Activated CD4-positive, CD25-positive, alpha-beta regulatory T cell treated with anti-CD3 and anti-CD28 coated beads, Interleukin-2, amount 50 U/mL, for 16 hours (primary cell): ENCODE measurements around the gene DIP2A.
A peak's percentile ranks its signal among the peaks of the same experiment; 100 is the strongest.

Experiments
- DNase-seq: peaks from one replicate; pipeline ENCODE4 v3.0.0-alpha.2; 2020; ENCODE audit warnings: low read depth, low spot score

DIP2A gene, protein sequence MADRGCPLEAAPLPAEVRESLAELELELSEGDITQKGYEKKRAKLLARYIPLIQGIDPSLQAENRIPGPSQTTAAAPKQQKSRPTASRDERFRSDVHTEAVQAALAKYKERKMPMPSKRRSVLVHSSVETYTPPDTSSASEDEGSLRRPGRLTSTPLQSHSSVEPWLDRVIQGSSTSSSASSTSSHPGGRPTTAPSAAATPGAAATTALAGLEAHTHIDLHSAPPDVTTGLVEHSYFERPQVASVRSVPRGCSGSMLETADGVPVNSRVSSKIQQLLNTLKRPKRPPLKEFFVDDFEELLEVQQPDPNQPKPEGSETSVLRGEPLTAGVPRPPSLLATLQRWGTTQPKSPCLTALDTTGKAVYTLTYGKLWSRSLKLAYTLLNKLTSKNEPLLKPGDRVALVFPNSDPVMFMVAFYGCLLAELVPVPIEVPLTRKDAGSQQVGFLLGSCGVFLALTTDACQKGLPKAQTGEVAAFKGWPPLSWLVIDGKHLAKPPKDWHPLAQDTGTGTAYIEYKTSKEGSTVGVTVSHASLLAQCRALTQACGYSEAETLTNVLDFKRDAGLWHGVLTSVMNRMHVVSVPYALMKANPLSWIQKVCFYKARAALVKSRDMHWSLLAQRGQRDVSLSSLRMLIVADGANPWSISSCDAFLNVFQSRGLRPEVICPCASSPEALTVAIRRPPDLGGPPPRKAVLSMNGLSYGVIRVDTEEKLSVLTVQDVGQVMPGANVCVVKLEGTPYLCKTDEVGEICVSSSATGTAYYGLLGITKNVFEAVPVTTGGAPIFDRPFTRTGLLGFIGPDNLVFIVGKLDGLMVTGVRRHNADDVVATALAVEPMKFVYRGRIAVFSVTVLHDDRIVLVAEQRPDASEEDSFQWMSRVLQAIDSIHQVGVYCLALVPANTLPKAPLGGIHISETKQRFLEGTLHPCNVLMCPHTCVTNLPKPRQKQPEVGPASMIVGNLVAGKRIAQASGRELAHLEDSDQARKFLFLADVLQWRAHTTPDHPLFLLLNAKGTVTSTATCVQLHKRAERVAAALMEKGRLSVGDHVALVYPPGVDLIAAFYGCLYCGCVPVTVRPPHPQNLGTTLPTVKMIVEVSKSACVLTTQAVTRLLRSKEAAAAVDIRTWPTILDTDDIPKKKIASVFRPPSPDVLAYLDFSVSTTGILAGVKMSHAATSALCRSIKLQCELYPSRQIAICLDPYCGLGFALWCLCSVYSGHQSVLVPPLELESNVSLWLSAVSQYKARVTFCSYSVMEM (N-terminal part only)

DNA sequence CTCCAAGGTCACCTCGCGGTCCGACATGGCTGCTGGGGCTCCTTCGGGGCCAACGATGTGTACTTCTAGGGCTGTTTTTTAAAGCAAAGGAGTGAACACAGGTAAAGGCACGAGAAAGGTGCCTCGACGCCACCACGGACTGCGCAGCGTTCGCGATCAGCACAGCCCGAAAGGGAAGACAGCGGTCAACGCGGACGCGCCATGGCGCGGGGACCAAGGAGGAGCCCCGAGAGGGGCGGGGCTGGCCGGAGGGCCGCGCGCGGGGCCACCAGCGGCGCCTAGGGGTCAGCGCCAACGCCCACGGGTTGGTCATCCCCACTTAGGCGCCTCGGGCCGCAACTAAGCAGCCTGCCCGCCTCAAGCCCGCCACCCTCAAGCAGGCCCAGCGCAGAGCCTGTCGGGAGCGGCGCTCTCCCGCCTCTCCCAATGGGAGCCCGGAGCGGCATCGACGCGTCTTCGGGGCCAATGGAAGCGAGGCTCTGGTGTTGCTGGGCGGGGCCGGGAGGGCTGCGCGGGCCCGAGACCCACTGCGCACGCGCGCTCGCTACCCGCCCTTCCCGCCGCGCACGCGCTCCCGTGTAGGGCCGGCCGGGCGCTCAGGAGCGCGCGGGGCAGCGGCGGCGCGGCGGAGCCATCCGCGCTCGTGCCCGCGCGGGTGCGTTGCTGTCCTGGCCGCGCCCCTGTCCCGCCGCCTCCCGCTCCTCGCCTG, at the start of gene DIP2A:
Gene DIP2A (plus strand): TSS at position 577 of the 709 bp plus-strand sequence. CDS start 241 bp downstream, outside the sequence.
- DNase-seq = peak; percentile 91

DNA sequence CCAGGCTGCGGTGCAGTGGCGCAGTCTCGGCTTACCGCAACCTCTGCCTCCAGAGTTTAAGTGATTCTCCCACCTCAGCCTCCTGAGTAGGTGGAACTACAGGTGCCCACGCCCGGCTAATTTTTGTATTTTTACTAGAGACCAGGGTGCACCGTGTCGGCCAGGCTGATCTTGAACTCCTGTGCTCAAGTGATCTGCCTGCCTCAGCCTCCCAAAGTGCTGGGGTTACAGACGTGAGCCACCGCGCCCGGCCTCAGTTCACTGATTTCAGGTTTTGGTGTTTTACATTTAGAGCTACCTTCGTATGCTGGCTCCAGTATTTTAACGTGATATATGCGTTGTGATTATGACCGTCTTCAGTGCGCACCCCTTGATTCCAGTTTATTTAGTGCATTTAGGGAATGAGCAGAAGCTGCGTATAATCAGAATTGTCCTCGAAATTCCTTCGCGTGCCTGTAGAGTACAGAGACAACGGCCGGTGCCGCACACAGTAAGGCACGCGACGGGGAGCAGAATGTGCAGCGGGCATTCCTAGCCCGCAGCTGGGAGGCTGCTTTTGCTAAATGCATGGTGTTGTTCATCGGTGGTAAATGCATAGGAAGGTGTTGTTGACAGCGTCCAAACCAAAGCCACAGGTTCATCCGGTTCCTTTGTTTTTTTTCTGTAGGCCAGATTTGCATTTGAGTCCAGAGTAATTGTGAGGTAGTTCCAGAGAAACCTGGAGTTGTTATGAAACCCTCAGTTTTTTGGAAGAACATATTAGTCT, 48.9 kb upstream of the DIP2A start:
- no peak for DNase-seq

- DNase-seq = no peak
Measured at GRCh38 chr21:46410516-46410915, 48.2 kb upstream of the DIP2A start.

GRCh38 chr21:46411236-46411635, 47.5 kb upstream of the DIP2A start:
- no peak for DNase-seq

DNA sequence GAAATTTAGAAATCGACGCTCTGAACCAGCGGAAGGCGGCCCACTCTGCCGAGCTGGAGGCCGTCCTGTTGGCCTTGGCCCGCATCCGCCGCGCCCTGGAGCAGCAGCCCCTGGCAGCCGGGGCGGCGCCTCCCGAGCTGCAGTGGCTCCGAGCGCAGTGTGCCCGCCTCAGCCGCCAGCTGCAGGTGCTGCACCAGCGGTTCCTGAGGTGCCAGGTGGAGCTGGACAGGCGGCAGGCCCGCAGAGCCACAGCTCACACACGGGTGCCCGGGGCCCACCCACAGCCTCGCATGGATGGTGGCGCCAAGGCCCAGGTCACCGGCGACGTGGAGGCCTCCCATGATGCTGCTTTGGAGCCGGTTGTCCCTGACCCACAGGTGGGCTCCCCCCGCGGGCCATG, 47.0 kb upstream of the DIP2A start:
- no peak for DNase-seq

DNA sequence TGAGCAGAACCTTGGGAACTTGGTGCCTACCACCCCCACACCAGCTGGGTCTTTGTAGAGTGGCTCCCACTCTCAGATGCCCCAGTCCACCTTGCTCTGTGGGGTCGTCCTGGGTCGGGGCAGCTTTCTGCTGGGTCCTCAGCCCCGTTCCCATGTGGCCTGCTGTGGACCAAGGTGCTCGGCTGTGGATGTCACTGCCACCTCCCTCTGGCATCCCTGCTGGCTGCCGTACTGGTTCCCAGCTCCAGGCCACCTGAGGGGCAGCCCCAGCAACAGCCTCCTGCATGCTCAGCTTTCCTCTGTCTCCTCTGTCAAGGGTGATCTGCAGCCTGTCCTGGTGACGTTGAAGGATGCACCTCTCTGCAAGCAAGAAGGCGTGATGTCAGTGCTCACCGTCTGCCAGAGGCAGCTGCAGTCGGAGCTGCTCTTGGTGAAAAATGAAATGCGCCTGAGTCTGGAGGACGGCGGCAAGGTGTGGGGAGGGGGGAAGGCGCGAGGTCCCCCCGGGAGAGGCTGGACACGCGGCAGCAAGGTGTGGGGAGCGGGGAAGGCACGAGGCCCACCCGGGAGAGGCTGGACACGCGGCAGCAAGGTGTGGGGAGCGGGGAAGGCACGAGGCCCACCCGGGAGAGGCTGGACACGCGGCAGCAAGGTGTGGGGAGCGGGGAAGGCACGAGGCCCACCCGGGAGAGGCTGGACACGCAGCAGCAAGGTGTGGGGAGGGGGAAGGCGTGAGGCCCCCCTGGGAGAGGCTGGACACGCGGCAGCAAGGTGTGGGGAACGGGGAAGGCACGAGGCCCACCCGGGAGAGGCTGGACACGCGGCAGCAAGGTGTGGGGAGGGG, 45.9 kb upstream of the DIP2A start:
- no peak for DNase-seq

- no peak for DNase-seq
Measured at GRCh38 chr21:46413365-46413696, 45.4 kb upstream of the DIP2A start.

- DNase-seq = no peak
Measured at GRCh38 chr21:46414965-46415275, 43.8 kb upstream of the DIP2A start.

GRCh38 chr21:46416551-46416950, 42.1 kb upstream of the DIP2A start:
- DNase-seq = no peak

GRCh38 chr21:46418265-46418946, 40.3 kb upstream of the DIP2A start:
- no peak for DNase-seq

- no peak for DNase-seq
Measured at GRCh38 chr21:46420241-46421190, 38.2 kb upstream of the DIP2A start.

DNA sequence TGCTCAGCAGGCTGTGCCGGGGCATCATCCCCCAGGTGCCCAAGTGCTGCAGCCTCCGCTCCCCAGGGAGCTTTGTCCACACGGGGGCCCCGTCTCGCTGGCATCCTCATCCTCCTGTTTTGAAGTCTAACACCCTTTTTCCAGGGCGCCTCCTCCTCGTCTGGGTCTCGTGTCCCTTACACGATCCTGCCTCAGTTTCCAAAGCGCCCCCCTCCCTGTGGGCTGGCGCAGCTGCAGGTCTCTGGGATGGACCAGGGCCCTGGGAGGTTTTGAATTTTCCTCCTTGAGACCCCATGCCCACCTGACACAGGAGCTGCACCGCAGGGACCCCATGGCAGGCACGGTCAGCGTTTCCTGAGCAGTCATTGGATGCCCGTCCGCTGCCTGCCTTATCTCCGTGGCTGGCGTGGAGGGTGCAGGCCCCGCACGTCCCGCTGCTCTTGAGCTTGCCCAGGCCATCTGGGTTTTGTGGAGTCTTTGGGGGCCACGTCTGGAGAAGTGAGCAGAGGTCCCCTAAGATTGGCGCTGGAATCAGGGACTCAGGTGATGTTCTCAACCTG, 37.4 kb upstream of the DIP2A start:
- DNase-seq = no peak

DNA sequence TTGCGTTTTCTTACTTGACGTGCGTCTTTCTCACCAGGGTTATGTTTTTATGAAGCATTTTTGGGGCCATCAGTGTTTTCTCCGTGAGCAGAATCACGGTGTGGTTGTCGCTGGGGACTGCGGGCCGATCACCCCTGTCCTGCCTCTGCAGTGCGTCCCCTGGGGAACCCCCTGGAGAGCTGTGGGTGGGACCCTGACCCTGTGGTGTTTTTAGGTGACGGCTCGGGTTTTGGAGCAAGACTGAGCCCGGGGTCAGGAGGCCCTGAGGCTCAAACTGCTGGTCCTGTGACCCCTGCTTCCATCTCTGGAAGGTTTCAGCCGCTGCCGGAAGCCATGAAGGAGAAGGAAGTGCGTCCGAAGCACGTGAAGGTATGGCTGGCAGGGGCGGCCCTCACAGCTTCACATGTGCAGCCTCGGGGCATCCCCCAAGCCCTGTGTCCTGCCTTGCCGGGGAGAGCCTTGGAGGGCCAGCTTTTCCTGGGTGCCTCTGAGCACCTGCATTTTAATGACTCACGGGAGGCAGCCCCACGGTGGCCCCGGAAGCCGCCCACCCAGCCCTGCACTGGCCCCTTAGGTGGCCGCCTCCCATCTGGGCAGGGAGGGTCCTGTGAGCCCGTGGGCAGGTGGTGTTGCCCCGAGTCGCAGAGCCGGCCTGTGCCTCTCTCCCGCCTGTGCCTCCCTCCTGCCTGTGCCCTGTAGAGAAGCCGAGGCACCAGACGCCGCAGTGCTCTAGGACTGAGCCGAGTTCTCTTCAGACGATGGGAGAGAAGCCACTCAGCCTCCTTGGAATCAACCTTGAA, 36.7 kb upstream of the DIP2A start:
- no peak for DNase-seq

- no peak for DNase-seq
Measured at GRCh38 chr21:46422636-46423241, 36.0 kb upstream of the DIP2A start.

DNA sequence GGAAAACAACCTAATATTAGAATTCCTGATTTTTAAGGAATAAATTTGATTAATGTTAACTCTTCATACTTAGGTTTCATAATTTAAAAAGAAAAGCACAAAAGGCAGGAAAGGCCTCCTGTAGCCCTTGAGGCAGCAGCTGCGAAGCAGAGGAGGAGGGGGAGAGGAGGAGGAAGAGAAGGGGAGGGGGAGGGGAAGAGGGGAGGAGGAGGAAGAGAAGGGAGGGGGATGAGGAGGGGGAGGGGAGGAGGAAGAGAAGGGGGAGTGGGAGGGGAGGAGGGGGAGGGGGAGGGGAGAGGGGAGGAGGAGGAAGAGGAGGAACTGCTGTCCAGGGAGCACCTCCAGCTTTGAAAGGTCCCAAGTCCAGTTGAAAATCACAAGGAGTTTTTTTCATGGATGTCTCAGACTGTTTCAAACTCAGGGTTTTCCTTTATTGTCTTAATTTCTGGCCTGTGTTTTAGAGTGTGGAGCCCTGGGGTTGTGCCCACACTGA, 35.1 kb upstream of the DIP2A start:
- DNase-seq = no peak

DNA sequence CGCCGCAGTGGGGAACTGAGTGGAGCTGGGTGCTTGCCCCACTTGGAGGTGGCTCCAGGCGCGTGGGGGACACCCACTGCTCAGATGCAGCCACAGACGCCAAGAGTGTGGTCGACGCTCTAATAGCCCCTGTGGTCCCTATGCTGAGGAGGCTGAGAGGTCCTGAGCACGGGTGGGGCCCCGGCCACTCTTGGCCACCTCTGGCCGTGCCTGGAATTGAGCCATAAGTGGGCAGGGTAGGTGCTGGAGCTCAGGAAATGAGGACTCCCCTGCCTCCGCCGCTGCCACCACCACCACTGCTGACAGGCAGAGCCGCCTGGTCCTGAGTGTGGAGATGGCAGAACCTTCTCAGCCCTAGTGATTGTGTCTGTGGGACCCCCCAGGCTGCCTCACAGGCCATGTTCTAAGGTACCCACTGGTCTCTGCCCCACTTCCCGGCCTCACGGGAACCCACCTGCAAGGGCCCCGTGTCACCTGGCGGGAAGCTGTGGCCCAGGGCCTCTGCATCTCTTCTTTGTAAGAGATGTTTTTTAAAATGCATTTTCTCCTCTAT, 34.6 kb upstream of the DIP2A start:
- DNase-seq = no peak
